Thyroid gland (tissue), 4 donors: ENCODE measurements around the gene CTXND1.

Experiments used
- POLR2A ChIP-seq, 2 donors: fragments of 450-650 bp; IDR thresholded peaks; one replicate each; pipeline ENCODE4 v1.6.1; 2017; ENCODE audit warnings: antibody characterized with exemption in 2 of 2, mild to moderate bottlenecking in 2 of 2, moderate library complexity in 1 of 2
- TF ChIP-seq, protein P1 (sequence below), 6 experiments: fragments of 200-600 bp in 3 of 6; fragments of 450-650 bp in 3 of 6; sonication (generic) in 3 of 6; IDR thresholded peaks; one replicate each; pipeline ENCODE4 v1.5.1; 2016 to 2019; ENCODE audit warnings: antibody characterized with exemption in 6 of 6, mild to moderate bottlenecking in 2 of 6, inconsistent platforms in 1 of 6, moderate library complexity in 1 of 6

DNA sequence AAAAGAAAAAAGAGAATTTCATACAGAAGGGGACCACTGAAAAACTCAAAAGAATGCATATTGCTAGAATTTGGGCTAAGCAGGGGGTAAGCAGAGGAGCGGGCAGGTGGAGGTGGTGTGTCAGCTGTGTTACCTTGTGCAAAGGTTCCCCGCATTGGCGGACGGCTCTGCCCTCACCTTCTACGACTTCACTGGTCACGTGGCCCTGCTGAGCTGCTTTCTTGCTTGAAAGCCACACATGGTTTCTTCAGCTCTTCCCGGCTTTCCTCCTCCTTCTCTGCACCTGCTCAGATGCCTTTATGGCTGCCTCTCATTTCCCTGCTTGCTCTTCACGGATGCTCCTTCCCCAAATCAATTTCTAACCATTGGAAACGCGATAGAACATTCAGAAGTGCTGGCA lies 68.7 kb downstream of the CTXND1 start:
- TF ChIP-seq, protein P1, sequence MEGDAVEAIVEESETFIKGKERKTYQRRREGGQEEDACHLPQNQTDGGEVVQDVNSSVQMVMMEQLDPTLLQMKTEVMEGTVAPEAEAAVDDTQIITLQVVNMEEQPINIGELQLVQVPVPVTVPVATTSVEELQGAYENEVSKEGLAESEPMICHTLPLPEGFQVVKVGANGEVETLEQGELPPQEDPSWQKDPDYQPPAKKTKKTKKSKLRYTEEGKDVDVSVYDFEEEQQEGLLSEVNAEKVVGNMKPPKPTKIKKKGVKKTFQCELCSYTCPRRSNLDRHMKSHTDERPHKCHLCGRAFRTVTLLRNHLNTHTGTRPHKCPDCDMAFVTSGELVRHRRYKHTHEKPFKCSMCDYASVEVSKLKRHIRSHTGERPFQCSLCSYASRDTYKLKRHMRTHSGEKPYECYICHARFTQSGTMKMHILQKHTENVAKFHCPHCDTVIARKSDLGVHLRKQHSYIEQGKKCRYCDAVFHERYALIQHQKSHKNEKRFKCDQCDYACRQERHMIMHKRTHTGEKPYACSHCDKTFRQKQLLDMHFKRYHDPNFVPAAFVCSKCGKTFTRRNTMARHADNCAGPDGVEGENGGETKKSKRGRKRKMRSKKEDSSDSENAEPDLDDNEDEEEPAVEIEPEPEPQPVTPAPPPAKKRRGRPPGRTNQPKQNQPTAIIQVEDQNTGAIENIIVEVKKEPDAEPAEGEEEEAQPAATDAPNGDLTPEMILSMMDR (IDR thresholded peaks at IDR 0.05) = no peak
- no peak for TF ChIP-seq POLR2A (IDR thresholded peaks at IDR 0.05)
